Neural cell (in vitro differentiated cells): Measurements from ENCODE around the gene NOL3. TPM values are rescaled to one million over a fixed set of nuclear protein-coding genes. Genes with fewer than 3 reads are reported as not detected.

Experiments used
- H2AFZ ChIP-seq: fragments of 200-600, 300-800 bp; sonication (generic), shearing (Covaris generic); 2 replicates; pipeline ENCODE4 v1.6.0; 2014; ENCODE audit warnings: low read depth, mild to moderate bottlenecking, antibody characterized with exemption, low read length, moderate library complexity
- H3F3A ChIP-seq: fragments of 200-600 bp; shearing (Covaris generic); 2 replicates; pipeline ENCODE4 v1.6.1; 2016; ENCODE audit warnings: mild to moderate bottlenecking, moderate library complexity, mixed read lengths, antibody characterized with exemption, low read length; ENCODE audit not compliant: insufficient read depth, poor library complexity, severe bottlenecking
- H3K27ac ChIP-seq: fragments of 200-600, 300-800 bp; sonication (generic), shearing (Covaris generic); 2 replicates; pipeline ENCODE4 v1.5.1; 2014; ENCODE audit warnings: mild to moderate bottlenecking, low read length, moderate library complexity
- H3K27me3 ChIP-seq: fragments of 300-800, 200-600 bp; sonication (generic), shearing (Covaris generic); 2 replicates; pipeline ENCODE4 v1.6.0; 2014; ENCODE audit warnings: mild to moderate bottlenecking, low read depth, low read length, moderate library complexity; ENCODE audit not compliant: insufficient read depth
- H3K36me3 ChIP-seq: fragments of 300-800, 200-600 bp; sonication (generic), shearing (Covaris generic); 2 replicates; pipeline ENCODE4 v1.5.1; 2014; ENCODE audit warnings: mild to moderate bottlenecking, antibody characterized with exemption, low read length, moderate library complexity; ENCODE audit not compliant: insufficient read depth
- H3K4me2 ChIP-seq: fragments of 300-800, 200-600 bp; sonication (generic), shearing (Covaris generic); 2 replicates; pipeline ENCODE4 v1.6.0; 2014; ENCODE audit warnings: mild to moderate bottlenecking, low read length
- H3K4me3 ChIP-seq: fragments of 300-800, 200-600 bp; sonication (generic), shearing (Covaris generic); 2 replicates; pipeline ENCODE4 v1.5.1; 2014; ENCODE audit warnings: mild to moderate bottlenecking, low read length, moderate library complexity
- H3K79me2 ChIP-seq: fragments of 200-600 bp; shearing (Covaris generic); replicated peaks from 2 replicates; pipeline ENCODE4 v1.6.0; 2014; ENCODE audit warnings: mild to moderate bottlenecking, low read length, moderate library complexity; ENCODE audit not compliant: insufficient read depth
- H3K9ac ChIP-seq: fragments of 300-800, 200-600 bp; sonication (generic), shearing (Covaris generic); 2 replicates; pipeline ENCODE4 v1.6.1; 2016; ENCODE audit warnings: mild to moderate bottlenecking, low read length, mixed read lengths
- H3K9me2 ChIP-seq: fragments of 200-600 bp; shearing (Covaris generic); 2 replicates; pipeline ENCODE4 v1.6.1; 2016; ENCODE audit warnings: mild to moderate bottlenecking, low read length, mixed read lengths; ENCODE audit not compliant: insufficient read depth
- H3K9me3 ChIP-seq: fragments of 200-600, 300-800 bp; sonication (generic), shearing (Covaris generic); 2 replicates; pipeline ENCODE4 v1.6.1; 2016; ENCODE audit warnings: mild to moderate bottlenecking, mixed run types, low read length, moderate library complexity, mixed read lengths
- H4K20me1 ChIP-seq: fragments of 200-600 bp; shearing (Covaris generic); 2 replicates; pipeline ENCODE4 v1.6.1; 2016; ENCODE audit warnings: mild to moderate bottlenecking, mixed run types; ENCODE audit not compliant: insufficient read depth
- CTCF ChIP-seq: fragments of 450-650 bp; IDR thresholded peaks from 2 replicates; pipeline ENCODE4 v1.5.1; 2014; ENCODE audit warnings: antibody characterized with exemption, mild to moderate bottlenecking, moderate library complexity; ENCODE audit not compliant: poor library complexity, severe bottlenecking
- EP300 ChIP-seq: fragments of 450-650 bp; conservative IDR thresholded peaks from 2 replicates; pipeline ENCODE4 v1.6.1; 2014; ENCODE audit warnings: antibody characterized with exemption, mild to moderate bottlenecking, moderate library complexity; ENCODE audit not compliant: poor library complexity, severe bottlenecking
- EZH2 ChIP-seq: fragments of 200-600, 300-800 bp; shearing (Covaris generic), sonication (generic); IDR thresholded peaks from 2 replicates; pipeline ENCODE4 v1.6.1; 2014; ENCODE audit warnings: antibody characterized with exemption, low read length, borderline replicate concordance, mild to moderate bottlenecking; ENCODE audit not compliant: insufficient read depth, poor library complexity, severe bottlenecking
- MXI1 ChIP-seq: fragments of 450-650 bp; conservative IDR thresholded peaks from 2 replicates; pipeline ENCODE4 v1.6.1; 2014; ENCODE audit warnings: antibody characterized with exemption, mild to moderate bottlenecking; ENCODE audit not compliant: poor library complexity, severe bottlenecking
- POLR2AphosphoS5 ChIP-seq: IDR thresholded peaks from 2 replicates; pipeline ENCODE4 v1.6.1; 2012
- RAD21 ChIP-seq: fragments of 450-650 bp; conservative IDR thresholded peaks from 2 replicates; pipeline ENCODE4 v1.6.1; 2014; ENCODE audit warnings: antibody characterized with exemption, mild to moderate bottlenecking, moderate library complexity
- REST ChIP-seq: IDR thresholded peaks from 2 replicates; pipeline ENCODE4 v1.6.1; 2012; ENCODE audit warnings: borderline replicate concordance
- SMC3 ChIP-seq: fragments of 450-650 bp; conservative IDR thresholded peaks from 2 replicates; pipeline ENCODE4 v1.6.1; 2014; ENCODE audit warnings: antibody characterized with exemption, mild to moderate bottlenecking, moderate library complexity; ENCODE audit not compliant: poor library complexity
- TAF1 ChIP-seq: IDR thresholded peaks from 2 replicates; pipeline ENCODE4 v1.6.1; 2012; ENCODE audit warnings: low read depth
- polyA plus RNA-seq: library from polyadenylated mRNA; depleted of rRNA; stranded (reverse); fragments of >200 nt; gene quantifications from 2 replicates; pipeline ENCODE4 v1.2.3, GENCODE V29; 2014

NOL3 gene
- polyA plus RNA-seq, 1 donor from 2014 or later = 8.4 TPM

- Histone ChIP-seq H2AFZ (no peak overlapping the region), H3K9me2 (no peaks in the 10 kb centered on the region), H3K27me3 (peaks cover 99% of the 10 kb centered on the region), H3K9me3 (no peaks in the 10 kb centered on the region), H3K79me2 (no peaks in the 10 kb centered on the region), H3K27ac (no peak overlapping the region), H3K9ac (no peak overlapping the region), H4K20me1 (no peaks in the 10 kb centered on the region), H3K4me2 (no peak overlapping the region), H3K4me3 (peak overlapping the region; percentile 88), H3F3A (no peaks in the 10 kb centered on the region), H3K36me3 (no peaks in the 10 kb centered on the region)
- no peak for TF ChIP-seq POLR2AphosphoS5
- peak; percentile 97 for TF ChIP-seq EZH2
These were observed 4.9 kb upstream of the NOL3 start for GRCh38 chr16:67165121-67166078.

GRCh38 chr16:67166110-67166547 is 4.2 kb upstream of the NOL3 start:
- Histone ChIP-seq H3K4me3 (no peak overlapping the region), H3F3A (no peaks in the 10 kb centered on the region), H3K9ac (no peak overlapping the region), H3K79me2 (no peaks in the 10 kb centered on the region), H3K36me3 (no peaks in the 10 kb centered on the region), H3K27ac (no peak overlapping the region), H3K9me2 (no peaks in the 10 kb centered on the region), H2AFZ (no peak overlapping the region), H3K4me2 (no peak overlapping the region), H3K27me3 (peaks cover 99% of the 10 kb centered on the region), H3K9me3 (no peaks in the 10 kb centered on the region), H4K20me1 (no peaks in the 10 kb centered on the region)
- TF ChIP-seq TAF1 (no peak), RAD21 (no peak), CTCF (no peak), POLR2AphosphoS5 (no peak), EZH2 (no peak), REST (no peak), EP300 (no peak), SMC3 (no peak), MXI1 (no peak)
